H9 (cell line): ENCODE results near the gene SLC6A7. TPM values are rescaled to one million over a fixed set of nuclear protein-coding genes. Genes with fewer than 3 reads are reported as not detected.

ENCODE experiments used
- DNase-seq: peaks from one replicate; pipeline ENCODE4 v3.0.0-alpha.2; 2017
- H2AFZ ChIP-seq: one replicate; pipeline ENCODE4 v1.6.1; 2013; ENCODE audit warnings: mild to moderate bottlenecking, low read length, control low read depth, moderate library complexity
- H2AK5ac ChIP-seq: 2 replicates; pipeline ENCODE4 v1.6.1; 2013; ENCODE audit warnings: low read length, control low read depth, mixed read lengths; ENCODE audit not compliant: insufficient read length
- H2BK120ac ChIP-seq: one replicate; pipeline ENCODE4 v1.6.1; 2013; ENCODE audit warnings: low read depth, mild to moderate bottlenecking, low read length, control low read depth, inconsistent platforms; ENCODE audit not compliant: poor library complexity, severe bottlenecking
- H2BK12ac ChIP-seq: 2 replicates; pipeline ENCODE4 v1.6.1; 2013; ENCODE audit warnings: low read length, control low read depth, mixed read lengths, low read depth; ENCODE audit not compliant: insufficient read length
- H2BK15ac ChIP-seq: 2 replicates; pipeline ENCODE4 v1.6.1; 2013; ENCODE audit warnings: low read depth, low read length, control low read depth
- H2BK20ac ChIP-seq: one replicate; pipeline ENCODE4 v1.6.1; 2013; ENCODE audit warnings: low read depth, mild to moderate bottlenecking, low read length, control low read depth, inconsistent platforms; ENCODE audit not compliant: poor library complexity, severe bottlenecking
- H2BK5ac ChIP-seq: 2 replicates; pipeline ENCODE4 v1.6.1; 2013; ENCODE audit warnings: low read length, control low read depth, mixed read lengths; ENCODE audit not compliant: insufficient read length
- H3K14ac ChIP-seq: 2 replicates; pipeline ENCODE4 v1.6.1; 2013; ENCODE audit warnings: low read length, control low read depth; ENCODE audit not compliant: insufficient read depth
- H3K18ac ChIP-seq: 2 replicates; pipeline ENCODE4 v1.6.1; 2013; ENCODE audit warnings: low read depth, mild to moderate bottlenecking, mixed read lengths, low read length, control low read depth; ENCODE audit not compliant: insufficient read length
- H3K23ac ChIP-seq: 2 replicates; pipeline ENCODE4 v1.6.1; 2013; ENCODE audit warnings: low read length, control low read depth, mixed read lengths, low read depth; ENCODE audit not compliant: insufficient read length
- H3K23me2 ChIP-seq: 2 replicates; pipeline ENCODE4 v1.6.1; 2013; ENCODE audit warnings: low read depth, mild to moderate bottlenecking, mixed read lengths, low read length, control low read depth; ENCODE audit not compliant: insufficient read length, poor library complexity, severe bottlenecking
- H3K27ac ChIP-seq: 2 replicates; pipeline ENCODE4 v1.5.1; 2013; ENCODE audit warnings: low read length, control low read depth, mixed read lengths, low read depth; ENCODE audit not compliant: insufficient read length
- H3K27me3 ChIP-seq: 2 replicates; pipeline ENCODE4 v1.6.1; 2013; ENCODE audit warnings: low read length, control low read depth, inconsistent platforms; ENCODE audit not compliant: insufficient read depth
- H3K4ac ChIP-seq: 2 replicates; pipeline ENCODE4 v1.6.1; 2013; ENCODE audit warnings: low read depth, mild to moderate bottlenecking, control low read depth, inconsistent platforms, low read length, moderate library complexity
- H3K4me1 ChIP-seq: 2 replicates; pipeline ENCODE4 v1.6.1; 2013; ENCODE audit warnings: low read length, control low read depth, inconsistent platforms; ENCODE audit not compliant: insufficient read depth
- H3K4me2 ChIP-seq: 2 replicates; pipeline ENCODE4 v1.6.1; 2013; ENCODE audit warnings: low read length, control low read depth, mixed read lengths; ENCODE audit not compliant: insufficient read length, insufficient read depth
- H3K56ac ChIP-seq: 2 replicates; pipeline ENCODE4 v1.6.1; 2013; ENCODE audit warnings: low read depth, mild to moderate bottlenecking, mixed read lengths, low read length, control low read depth; ENCODE audit not compliant: insufficient read length
- H3K79me1 ChIP-seq: 2 replicates; pipeline ENCODE4 v1.6.1; 2013; ENCODE audit warnings: low read depth, mild to moderate bottlenecking, moderate library complexity, low read length, control low read depth, inconsistent platforms; ENCODE audit not compliant: insufficient read depth, poor library complexity, severe bottlenecking
- H3K79me2 ChIP-seq: 2 replicates; pipeline ENCODE4 v1.6.1; 2013; ENCODE audit warnings: low read length, control low read depth, inconsistent platforms; ENCODE audit not compliant: insufficient read depth
- H3K9ac ChIP-seq: 2 replicates; pipeline ENCODE4 v1.6.1; 2013; ENCODE audit warnings: low read length, control low read depth, mixed read lengths; ENCODE audit not compliant: insufficient read length; ENCODE audit errors: extremely low read depth
- H3K9me3 ChIP-seq: one replicate; pipeline ENCODE4 v1.6.1; 2013; ENCODE audit warnings: low read depth, low read length, inconsistent platforms; ENCODE audit not compliant: control insufficient read depth
- H3T11ph ChIP-seq: one replicate; pipeline ENCODE4 v1.6.1; 2013; ENCODE audit warnings: mild to moderate bottlenecking, low read length, control low read depth, inconsistent platforms
- H4K20me1 ChIP-seq: one replicate; pipeline ENCODE4 v1.6.1; 2013; ENCODE audit not compliant: control insufficient read depth, insufficient read length, insufficient read depth
- H4K5ac ChIP-seq: 2 replicates; pipeline ENCODE4 v1.6.1; 2013; ENCODE audit warnings: low read depth, mild to moderate bottlenecking, mixed read lengths, low read length, control low read depth; ENCODE audit not compliant: insufficient read length
- H4K8ac ChIP-seq: replicated peaks from 2 replicates; pipeline ENCODE4 v1.6.1; 2013; ENCODE audit warnings: low read length, control low read depth, mixed read lengths, low read depth; ENCODE audit not compliant: insufficient read length
- H4K91ac ChIP-seq: 2 replicates; pipeline ENCODE4 v1.6.1; 2013; ENCODE audit warnings: low read depth, mild to moderate bottlenecking, moderate library complexity, mixed read lengths, low read length, control low read depth; ENCODE audit not compliant: insufficient read length
- H3K27ac Mint-ChIP-seq, 3 experiments: 2 replicates in 2 of 3; 3 replicates in 1 of 3; pipeline ENCODE4 v1.8.0; 2020 to 2021; ENCODE audit warnings: mixed read lengths in 3 of 3, mild to moderate bottlenecking in 1 of 3, moderate library complexity in 1 of 3
- H3K27me3 Mint-ChIP-seq: 2 replicates; pipeline ENCODE4 v1.8.0; 2021; ENCODE audit warnings: low read depth, mild to moderate bottlenecking, moderate library complexity, mixed read lengths
- H3K36me3 Mint-ChIP-seq, 3 experiments: 2 replicates in 2 of 3; 3 replicates in 1 of 3; pipeline ENCODE4 v1.8.0; 2020 to 2021; ENCODE audit warnings: low read depth in 3 of 3, mixed read lengths in 3 of 3; ENCODE audit not compliant: insufficient read depth in 1 of 3
- H3K4me1 Mint-ChIP-seq, 2 experiments: 2 replicates each; pipeline ENCODE4 v1.8.0; 2020; ENCODE audit warnings: mixed read lengths in 2 of 2
- H3K4me3 Mint-ChIP-seq, 2 experiments: 2 replicates in 1 of 2; 3 replicates in 1 of 2; pipeline ENCODE4 v1.8.0; 2020 to 2021; ENCODE audit warnings: mild to moderate bottlenecking in 2 of 2, mixed read lengths in 2 of 2, moderate library complexity in 1 of 2
- H3K9me3 Mint-ChIP-seq, 2 experiments: 2 replicates in 1 of 2; 3 replicates in 1 of 2; pipeline ENCODE4 v1.8.0; 2020; ENCODE audit warnings: mild to moderate bottlenecking in 2 of 2, mixed read lengths in 2 of 2, moderate library complexity in 1 of 2
- CTCF ChIP-seq: fragments of 200-600 bp; sonication (generic); conservative IDR thresholded peaks from 3 replicates; pipeline ENCODE4 v1.8.0; 2021; ENCODE audit warnings: antibody characterized with exemption, mild to moderate bottlenecking
- WGBS: extraction: QIAGEN DNeasy Blood & Tissue Kit; methylation state at CpG from one replicate; pipeline ENCODE4 v1.1.7; 2013; ENCODE audit warnings: missing lambda C conversion rate, low lambda C conversion rate, mixed read lengths; ENCODE audit not compliant: insufficient read length; ENCODE audit errors: extremely low coverage; 5-methylcytosine and 5-hydroxymethylcytosine counted together
- total RNA-seq: library from RNA; stranded (reverse); gene quantifications from 2 replicates; pipeline ENCODE4 v1.2.1, GENCODE V29; 2021

Gene SLC6A7
- total RNA-seq, 1 experiment from 2014 or later, result not detected

DNA sequence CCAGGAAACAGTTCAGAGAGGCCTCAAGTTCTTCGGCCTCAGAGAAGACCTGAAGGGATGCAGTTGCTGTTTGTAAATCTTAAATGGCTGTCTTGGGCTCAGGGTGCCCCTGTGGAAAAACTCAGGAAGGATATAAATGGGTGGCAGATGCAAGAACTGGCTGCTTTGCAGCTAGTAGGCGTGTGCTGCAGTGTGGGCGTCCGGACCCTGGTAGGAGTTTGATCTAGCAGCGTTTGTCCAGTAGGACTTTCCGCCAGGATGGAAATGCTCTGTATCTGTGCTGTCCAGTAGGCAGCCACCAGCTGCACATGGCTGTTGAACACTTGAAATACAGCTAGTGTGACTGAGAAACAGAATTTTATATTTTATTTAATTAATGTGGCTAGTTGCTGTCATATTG, 15.6 kb upstream of the SLC6A7 start:
- H3K27ac ChIP-seq, result no peak overlapping the region
- Mint-ChIP-seq H3K27ac (no peak overlapping the region), H3K4me3 (no peak overlapping the region), H3K9me3 (no peaks in the 10 kb centered on the region), H3K36me3 (no peaks in the 10 kb centered on the region), H3K4me1 (peaks cover 7 to 13% of the 10 kb centered on the region in 2 experiments; a peak in 3 of 4 replicates), H3K27me3 (peaks cover 75% of the 10 kb centered on the region)
- H3K4me1 ChIP-seq, result no peaks in the 10 kb centered on the region
- no peak overlapping the region for H3K14ac ChIP-seq
- H3K79me2 ChIP-seq, result no peaks in the 10 kb centered on the region
- H2AFZ ChIP-seq, result no peak overlapping the region
- H3K18ac ChIP-seq, result no peak overlapping the region
- H3K27me3 ChIP-seq, result peaks cover 18% of the 10 kb centered on the region
- H2BK15ac ChIP-seq, result no peak overlapping the region
- H3K4ac ChIP-seq, result no peak overlapping the region
- TF ChIP-seq CTCF, result no peak
- no peak overlapping the region for H3K9ac ChIP-seq
- no peaks in the 10 kb centered on the region for H3K79me1 ChIP-seq
- H4K91ac ChIP-seq, result no peak overlapping the region
- H2BK12ac ChIP-seq, result no peak overlapping the region
- H3K4me2 ChIP-seq, result no peak overlapping the region
- H3K23ac ChIP-seq, result no peak overlapping the region
- WGBS, result no CpG with 5 or more reads among the region's 6 CpGs
- DNase-seq, result no peak
- no peaks in the 10 kb centered on the region for H4K20me1 ChIP-seq
- no peaks in the 10 kb centered on the region for H3K9me3 ChIP-seq
- H2BK20ac ChIP-seq, result no peak overlapping the region
- no peak overlapping the region for H3T11ph ChIP-seq
- H4K8ac ChIP-seq, result no peak overlapping the region
- H2AK5ac ChIP-seq, result no peak overlapping the region
- no peak overlapping the region for H4K5ac ChIP-seq
- H3K56ac ChIP-seq, result no peak overlapping the region
- H2BK5ac ChIP-seq, result no peak overlapping the region
- no peaks in the 10 kb centered on the region for H3K23me2 ChIP-seq
- H2BK120ac ChIP-seq, result no peak overlapping the region
